GM12874 (cell line): ENCODE data around the gene M1AP.

Experiments used
- CTCF ChIP-seq: IDR thresholded peaks from 2 replicates; pipeline ENCODE4 v1.5.1; 2011; ENCODE audit warnings: low read depth, mild to moderate bottlenecking, control low read depth, low read length, moderate library complexity; ENCODE audit not compliant: insufficient read depth

M1AP gene

GRCh38 chr2:74524005-74524404 is 124.1 kb downstream of the M1AP start:
- no peak for TF ChIP-seq CTCF

- no peak for TF ChIP-seq CTCF
Observed at GRCh38 chr2:74522516-74522915, 125.6 kb downstream of the M1AP start.

GRCh38 chr2:74516650-74517049 is 131.5 kb downstream of the M1AP start:
- TF ChIP-seq CTCF: no peak

GRCh38 chr2:74515981-74516633 is 132.0 kb downstream of the M1AP start:
- no peak for TF ChIP-seq CTCF

GRCh38 chr2:74515271-74515980 is 132.7 kb downstream of the M1AP start:
- no peak for TF ChIP-seq CTCF

- TF ChIP-seq CTCF: no peak
Observed at GRCh38 chr2:74514368-74515270, 133.5 kb downstream of the M1AP start, which contains the start of gene TLX2. TLX2 (plus strand) TSS chr2:74514450; CDS start chr2:74514807, 357 bp downstream.

- no peak for TF ChIP-seq CTCF
Observed at GRCh38 chr2:74513605-74514367, 134.3 kb downstream of the M1AP start.
